ENCODE data around the gene HORMAD2.

Gene HORMAD2

GRCh38 chr22:30087611-30088010 is 7.3 kb downstream of the HORMAD2 start:
- TF ChIP-seq SIN3A (IDR thresholded peaks at IDR 0.05; ENCODE audit: borderline replicate concordance, insufficient read depth, low read length) (no peak), TAF1 (IDR thresholded peaks at IDR 0.05; ENCODE audit: borderline replicate concordance, insufficient read depth, low read length) (no peak), POLR2AphosphoS5 (IDR thresholded peaks at IDR 0.05; ENCODE audit: low read depth, low read length) (no peak), FOXP2 (optimal IDR thresholded peaks at IDR 0.05; ENCODE audit: borderline replicate concordance, extremely low read depth, extremely low read length, insufficient read depth) (no peak)

- TF ChIP-seq TAF1 (IDR thresholded peaks at IDR 0.05; ENCODE audit: borderline replicate concordance, insufficient read depth, low read length) (no peak), POLR2AphosphoS5 (IDR thresholded peaks at IDR 0.05; ENCODE audit: low read depth, low read length) (no peak), FOXP2 (optimal IDR thresholded peaks at IDR 0.05; ENCODE audit: borderline replicate concordance, extremely low read depth, extremely low read length, insufficient read depth) (no peak), REST (IDR thresholded peaks at IDR 0.05; ENCODE audit: insufficient read depth in 1 of 2, low read depth in 2 of 2, low read length in 2 of 2) (no peak), SIN3A (IDR thresholded peaks at IDR 0.05; ENCODE audit: borderline replicate concordance, insufficient read depth, low read length) (no peak)
Measured at GRCh38 chr22:30088468-30088867, 8.2 kb downstream of the HORMAD2 start.

GRCh38 chr22:30089655-30089974 is 9.4 kb downstream of the HORMAD2 start:
- no peak for TF ChIP-seq POLR2AphosphoS5 (IDR thresholded peaks at IDR 0.05; ENCODE audit: low read depth, low read length)
- TF ChIP-seq FOXP2 (optimal IDR thresholded peaks at IDR 0.05; ENCODE audit: borderline replicate concordance, extremely low read depth, extremely low read length, insufficient read depth) = no peak
- no peak for TF ChIP-seq REST (IDR thresholded peaks at IDR 0.05; ENCODE audit: insufficient read depth in 1 of 2, low read depth in 2 of 2, low read length in 2 of 2)
- TF ChIP-seq SIN3A (IDR thresholded peaks at IDR 0.05; ENCODE audit: borderline replicate concordance, insufficient read depth, low read length) = no peak
- no peak for TF ChIP-seq TAF1 (IDR thresholded peaks at IDR 0.05; ENCODE audit: borderline replicate concordance, insufficient read depth, low read length)

- TF ChIP-seq SIN3A (IDR thresholded peaks at IDR 0.05; ENCODE audit: borderline replicate concordance, insufficient read depth, low read length) = no peak
Measured at GRCh38 chr22:30092686-30093085, 12.4 kb downstream of the HORMAD2 start.

GRCh38 chr22:30094804-30095203 is 14.5 kb downstream of the HORMAD2 start:
- no peak for TF ChIP-seq SIN3A (IDR thresholded peaks at IDR 0.05; ENCODE audit: borderline replicate concordance, insufficient read depth, low read length)
- TF ChIP-seq REST (IDR thresholded peaks at IDR 0.05; ENCODE audit: insufficient read depth in 1 of 2, low read depth in 2 of 2, low read length in 2 of 2) = no peak
- TF ChIP-seq TAF1 (IDR thresholded peaks at IDR 0.05; ENCODE audit: borderline replicate concordance, insufficient read depth, low read length) = no peak

GRCh38 chr22:30097861-30098260 is 17.6 kb downstream of the HORMAD2 start:
- TF ChIP-seq SIN3A (IDR thresholded peaks at IDR 0.05; ENCODE audit: borderline replicate concordance, insufficient read depth, low read length) = no peak
- no peak for TF ChIP-seq REST (IDR thresholded peaks at IDR 0.05; ENCODE audit: insufficient read depth in 1 of 2, low read depth in 2 of 2, low read length in 2 of 2)
- no peak for TF ChIP-seq POLR2AphosphoS5 (IDR thresholded peaks at IDR 0.05; ENCODE audit: low read depth, low read length)
- no peak for TF ChIP-seq FOXP2 (optimal IDR thresholded peaks at IDR 0.05; ENCODE audit: borderline replicate concordance, extremely low read depth, extremely low read length, insufficient read depth)
- no peak for TF ChIP-seq TAF1 (IDR thresholded peaks at IDR 0.05; ENCODE audit: borderline replicate concordance, insufficient read depth, low read length)

All from PFSK-1 (cell line).